GM23338 (cell line): ENCODE measurements around the gene ZNF691. TPM values are rescaled to one million over a fixed set of nuclear protein-coding genes. Genes with fewer than 3 reads are reported as not detected.

Source experiments
- ATAC-seq: fragments of 200-7000 bp; cut with Tn5 transposase; 3 replicates; pipeline ENCODE4 v1.9.1; 2020
- DNase-seq: peaks from one replicate; pipeline ENCODE4 v3.0.0-alpha.2; 2015; ENCODE audit warnings: low spot score
- H2AFZ ChIP-seq: fragments of 200-600 bp; sonication (generic); 2 replicates; pipeline ENCODE4 v1.8.0; 2016; ENCODE audit warnings: antibody characterized with exemption, mild to moderate bottlenecking, moderate library complexity
- H3F3A ChIP-seq: fragments of 200-600 bp; sonication (generic); replicated peaks from 2 replicates; pipeline ENCODE4 v1.8.0; 2017; ENCODE audit warnings: antibody characterized with exemption, mixed run types, low read depth
- H3K27ac ChIP-seq: fragments of 200-600 bp; sonication (generic); 2 replicates; pipeline ENCODE4 v1.6.1; 2016; ENCODE audit warnings: low read depth
- H3K27me3 ChIP-seq: fragments of 200-600 bp; sonication (generic); 2 replicates; pipeline ENCODE4 v1.8.0; 2016; ENCODE audit warnings: mild to moderate bottlenecking, mixed run types, moderate library complexity; ENCODE audit not compliant: insufficient read depth
- H3K36me3 ChIP-seq: fragments of 200-600 bp; sonication (generic); 2 replicates; pipeline ENCODE4 v1.8.0; 2016; ENCODE audit warnings: mild to moderate bottlenecking; ENCODE audit not compliant: insufficient read depth
- H3K4me1 ChIP-seq: fragments of 200-600 bp; sonication (generic); 2 replicates; pipeline ENCODE4 v1.8.0; 2016; ENCODE audit warnings: mild to moderate bottlenecking, moderate library complexity; ENCODE audit not compliant: insufficient read depth
- H3K4me2 ChIP-seq: fragments of 200-600 bp; sonication (generic); 2 replicates; pipeline ENCODE4 v1.7.1; 2017; ENCODE audit warnings: mixed run types
- H3K4me3 ChIP-seq: fragments of 200-600 bp; sonication (generic); 2 replicates; pipeline ENCODE4 v1.6.1; 2016; ENCODE audit warnings: mixed run types
- H3K79me2 ChIP-seq: fragments of 200-600 bp; sonication (generic); replicated peaks from 2 replicates; pipeline ENCODE4 v1.8.0; 2017; ENCODE audit warnings: mild to moderate bottlenecking; ENCODE audit not compliant: insufficient read depth
- H3K9me2 ChIP-seq: fragments of 200-600 bp; sonication (generic); 2 replicates; pipeline ENCODE4 v1.8.0; 2017; ENCODE audit not compliant: insufficient read depth
- H4K20me1 ChIP-seq: fragments of 200-600 bp; sonication (generic); replicated peaks from 2 replicates; pipeline ENCODE4 v1.8.0; 2017; ENCODE audit warnings: mild to moderate bottlenecking; ENCODE audit not compliant: insufficient read depth
- H3K27ac Mint-ChIP-seq: 2 replicates; pipeline ENCODE4 v1.8.0; 2020; ENCODE audit warnings: inconsistent platforms, mild to moderate bottlenecking, moderate library complexity, mixed read lengths
- H3K27me3 Mint-ChIP-seq: 3 replicates; pipeline ENCODE4 v1.8.0; 2022; ENCODE audit warnings: low read depth, mild to moderate bottlenecking, moderate library complexity, mixed read lengths, inconsistent platforms; ENCODE audit not compliant: insufficient read depth, poor library complexity
- H3K36me3 Mint-ChIP-seq: 3 replicates; pipeline ENCODE4 v1.8.0; 2021; ENCODE audit warnings: low read depth, mild to moderate bottlenecking, inconsistent platforms, moderate library complexity, mixed read lengths
- H3K4me1 Mint-ChIP-seq: 3 replicates; pipeline ENCODE4 v1.8.0; 2020; ENCODE audit warnings: mild to moderate bottlenecking, inconsistent platforms, mixed read lengths
- H3K4me3 Mint-ChIP-seq: 3 replicates; pipeline ENCODE4 v1.8.0; 2021; ENCODE audit warnings: moderate library complexity, mild to moderate bottlenecking, inconsistent platforms, mixed read lengths
- H3K9me3 Mint-ChIP-seq: 3 replicates; pipeline ENCODE4 v1.8.0; 2020; ENCODE audit warnings: moderate library complexity, mild to moderate bottlenecking, inconsistent platforms, mixed read lengths
- CREB1 ChIP-seq: fragments of 250-450 bp; sonication (Bioruptor Pico); IDR thresholded peaks from 2 replicates; pipeline ENCODE4 v1.5.0; 2020; ENCODE audit warnings: low read depth, mild to moderate bottlenecking, moderate library complexity
- JUNB ChIP-seq: IDR thresholded peaks from one replicate; pipeline ENCODE4 v1.6.1; 2016; ENCODE audit warnings: antibody characterized with exemption; ENCODE audit not compliant: unreplicated experiment
- ZNF114 ChIP-seq: fragments of 250-450 bp; sonication (Bioruptor Pico); IDR thresholded peaks from 2 replicates; pipeline ENCODE4 v1.5.0; 2020; ENCODE audit warnings: mild to moderate bottlenecking, moderate library complexity
- polyA plus RNA-seq: library from polyadenylated mRNA; unstranded; fragments of >200 nt; fragmentation: Nextera tagmentation; extraction: Ambion mirVana; gene quantifications from 2 replicates; pipeline ENCODE4 v1.2.1, GENCODE V29; 2016
- total RNA-seq: library from RNA; depleted of rRNA; stranded (reverse); fragments of >200 nt; shearing (Covaris generic); gene quantifications from 2 replicates; pipeline ENCODE4 v1.2.3, GENCODE V29; 2014
- TF ChIP-seq, protein P1 (sequence below): fragments of 250-450 bp; sonication (Bioruptor Pico); IDR thresholded peaks from 2 replicates; pipeline ENCODE4 v1.5.0; 2020; ENCODE audit warnings: mild to moderate bottlenecking, moderate library complexity
- TF ChIP-seq, protein P2 (sequence below), 2 experiments: fragments of 200-600 bp in 1 of 2; sonication (generic) in 1 of 2; conservative IDR thresholded peaks; 2 replicates each; pipeline versions ENCODE4 v1.5.1 to v1.6.1; 2016 to 2017; ENCODE audit warnings: antibody characterized with exemption in 2 of 2, low read depth in 2 of 2, mild to moderate bottlenecking in 2 of 2, moderate library complexity in 1 of 2

ZNF691 gene
- total and polyA plus RNA-seq, 2 experiments from 2014 or later, result 21.3 to 27.7 TPM

DNA sequence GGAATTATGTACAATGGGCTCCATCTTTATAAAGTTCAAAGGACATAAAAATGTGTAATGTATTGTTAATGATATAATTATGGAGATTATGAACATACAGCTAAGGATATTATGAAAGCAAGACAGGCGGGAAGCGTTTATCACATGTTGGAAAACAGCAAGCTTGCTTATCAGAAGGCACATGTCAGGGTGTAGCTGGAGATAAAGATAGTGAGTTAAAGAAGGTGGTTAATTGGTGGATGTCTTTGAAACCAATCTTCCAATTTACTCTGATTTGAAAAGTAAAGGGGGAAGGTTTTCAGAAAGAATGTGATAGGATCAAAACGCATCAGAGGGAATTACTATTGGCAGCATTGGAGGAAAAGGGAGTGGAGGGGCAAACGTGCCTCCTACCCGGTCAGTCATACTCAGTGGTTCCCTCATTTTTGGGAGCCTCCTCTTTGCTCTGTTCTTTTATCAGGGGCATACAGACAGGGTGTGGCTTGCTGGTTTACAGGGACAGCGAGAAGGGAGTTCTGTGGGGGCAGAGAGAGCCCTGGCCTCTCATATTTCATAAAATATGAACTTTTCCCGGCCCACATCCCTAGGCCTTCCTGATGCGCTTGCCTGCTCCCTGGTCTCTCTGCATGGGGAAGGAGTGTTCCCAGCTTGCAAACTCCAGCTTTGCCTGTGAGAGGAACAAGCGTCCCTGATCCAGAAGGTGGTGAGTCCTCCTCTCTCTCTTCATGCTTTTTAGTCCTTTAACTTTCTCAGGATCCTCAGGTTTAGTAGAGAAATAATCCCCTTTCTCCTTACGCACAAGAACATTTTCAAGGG lies 21.2 kb upstream of the ZNF691 start:
- H3K4me2 ChIP-seq, result no peak overlapping the region
- no peaks in the 10 kb centered on the region for H3K27me3 ChIP-seq
- peaks cover 17% of the 10 kb centered on the region for H3K4me1 Mint-ChIP-seq
- no peak overlapping the region for H3K4me3 ChIP-seq
- peaks cover 5% of the 10 kb centered on the region for H3K27me3 Mint-ChIP-seq
- TF ChIP-seq ZNF114 (CRISPR knock-in tag), result no peak
- H3K9me3 Mint-ChIP-seq, result no peaks in the 10 kb centered on the region
- H3F3A ChIP-seq, result no peaks in the 10 kb centered on the region
- H3K27ac ChIP-seq, result no peak overlapping the region
- H3K36me3 Mint-ChIP-seq, result no peaks in the 10 kb centered on the region
- H3K4me3 Mint-ChIP-seq, result no peak overlapping the region
- ATAC-seq (peak; percentile 49), DNase-seq (no peak)
- 0 out of 2 replicates have a peak overlapping the region, but pooled peaks have one; percentile 8 for H2AFZ ChIP-seq
- H3K4me1 ChIP-seq, result peaks cover 25% of the 10 kb centered on the region; the same call in 1 of the 2 replicates
- no peaks in the 10 kb centered on the region for H3K79me2 ChIP-seq
- no peaks in the 10 kb centered on the region for H3K9me2 ChIP-seq
- no peak overlapping the region; the same call in 1 of the 2 replicates for H3K27ac Mint-ChIP-seq
- no peaks in the 10 kb centered on the region for H4K20me1 ChIP-seq
- no peaks in the 10 kb centered on the region for H3K36me3 ChIP-seq

DNA sequence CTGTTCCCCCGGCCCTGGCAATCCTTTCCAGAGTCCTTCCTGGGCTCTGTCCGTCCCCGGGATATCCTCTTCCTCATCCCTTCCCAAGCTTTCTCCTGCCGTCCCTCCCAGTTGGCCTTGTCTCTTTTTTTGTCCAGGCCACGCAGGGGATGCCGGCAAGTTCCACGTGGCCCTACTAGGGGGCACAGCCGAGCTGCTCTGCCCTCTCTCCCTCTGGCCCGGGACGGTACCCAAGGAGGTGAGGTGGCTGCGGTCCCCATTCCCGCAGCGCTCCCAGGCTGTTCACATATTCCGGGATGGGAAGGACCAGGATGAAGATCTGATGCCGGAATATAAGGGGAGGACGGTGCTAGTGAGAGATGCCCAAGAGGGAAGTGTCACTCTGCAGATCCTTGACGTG lies 15.8 kb upstream of the ZNF691 start:
- H3K27ac Mint-ChIP-seq, result no peak overlapping the region
- H4K20me1 ChIP-seq, result no peaks in the 10 kb centered on the region; the same call in 1 of the 2 replicates

More for the DNA sequence above, 15.8 kb upstream of the ZNF691 start:
- Histone ChIP-seq H2AFZ (no peak overlapping the region), H3K4me3 (no peak overlapping the region), H3K79me2 (no peaks in the 10 kb centered on the region), H3F3A (no peaks in the 10 kb centered on the region), H3K9me2 (no peaks in the 10 kb centered on the region), H3K4me1 (no peaks in the 10 kb centered on the region), H3K27ac (no peak overlapping the region), H3K27me3 (no peaks in the 10 kb centered on the region), H3K36me3 (no peaks in the 10 kb centered on the region), H3K4me2 (no peak overlapping the region)
- peaks cover 12% of the 10 kb centered on the region for H3K27me3 Mint-ChIP-seq
- no peaks in the 10 kb centered on the region for H3K36me3 Mint-ChIP-seq
- no peaks in the 10 kb centered on the region; the same call in 2 of the 3 replicates for H3K4me1 Mint-ChIP-seq
- TF ChIP-seq, protein P1, sequence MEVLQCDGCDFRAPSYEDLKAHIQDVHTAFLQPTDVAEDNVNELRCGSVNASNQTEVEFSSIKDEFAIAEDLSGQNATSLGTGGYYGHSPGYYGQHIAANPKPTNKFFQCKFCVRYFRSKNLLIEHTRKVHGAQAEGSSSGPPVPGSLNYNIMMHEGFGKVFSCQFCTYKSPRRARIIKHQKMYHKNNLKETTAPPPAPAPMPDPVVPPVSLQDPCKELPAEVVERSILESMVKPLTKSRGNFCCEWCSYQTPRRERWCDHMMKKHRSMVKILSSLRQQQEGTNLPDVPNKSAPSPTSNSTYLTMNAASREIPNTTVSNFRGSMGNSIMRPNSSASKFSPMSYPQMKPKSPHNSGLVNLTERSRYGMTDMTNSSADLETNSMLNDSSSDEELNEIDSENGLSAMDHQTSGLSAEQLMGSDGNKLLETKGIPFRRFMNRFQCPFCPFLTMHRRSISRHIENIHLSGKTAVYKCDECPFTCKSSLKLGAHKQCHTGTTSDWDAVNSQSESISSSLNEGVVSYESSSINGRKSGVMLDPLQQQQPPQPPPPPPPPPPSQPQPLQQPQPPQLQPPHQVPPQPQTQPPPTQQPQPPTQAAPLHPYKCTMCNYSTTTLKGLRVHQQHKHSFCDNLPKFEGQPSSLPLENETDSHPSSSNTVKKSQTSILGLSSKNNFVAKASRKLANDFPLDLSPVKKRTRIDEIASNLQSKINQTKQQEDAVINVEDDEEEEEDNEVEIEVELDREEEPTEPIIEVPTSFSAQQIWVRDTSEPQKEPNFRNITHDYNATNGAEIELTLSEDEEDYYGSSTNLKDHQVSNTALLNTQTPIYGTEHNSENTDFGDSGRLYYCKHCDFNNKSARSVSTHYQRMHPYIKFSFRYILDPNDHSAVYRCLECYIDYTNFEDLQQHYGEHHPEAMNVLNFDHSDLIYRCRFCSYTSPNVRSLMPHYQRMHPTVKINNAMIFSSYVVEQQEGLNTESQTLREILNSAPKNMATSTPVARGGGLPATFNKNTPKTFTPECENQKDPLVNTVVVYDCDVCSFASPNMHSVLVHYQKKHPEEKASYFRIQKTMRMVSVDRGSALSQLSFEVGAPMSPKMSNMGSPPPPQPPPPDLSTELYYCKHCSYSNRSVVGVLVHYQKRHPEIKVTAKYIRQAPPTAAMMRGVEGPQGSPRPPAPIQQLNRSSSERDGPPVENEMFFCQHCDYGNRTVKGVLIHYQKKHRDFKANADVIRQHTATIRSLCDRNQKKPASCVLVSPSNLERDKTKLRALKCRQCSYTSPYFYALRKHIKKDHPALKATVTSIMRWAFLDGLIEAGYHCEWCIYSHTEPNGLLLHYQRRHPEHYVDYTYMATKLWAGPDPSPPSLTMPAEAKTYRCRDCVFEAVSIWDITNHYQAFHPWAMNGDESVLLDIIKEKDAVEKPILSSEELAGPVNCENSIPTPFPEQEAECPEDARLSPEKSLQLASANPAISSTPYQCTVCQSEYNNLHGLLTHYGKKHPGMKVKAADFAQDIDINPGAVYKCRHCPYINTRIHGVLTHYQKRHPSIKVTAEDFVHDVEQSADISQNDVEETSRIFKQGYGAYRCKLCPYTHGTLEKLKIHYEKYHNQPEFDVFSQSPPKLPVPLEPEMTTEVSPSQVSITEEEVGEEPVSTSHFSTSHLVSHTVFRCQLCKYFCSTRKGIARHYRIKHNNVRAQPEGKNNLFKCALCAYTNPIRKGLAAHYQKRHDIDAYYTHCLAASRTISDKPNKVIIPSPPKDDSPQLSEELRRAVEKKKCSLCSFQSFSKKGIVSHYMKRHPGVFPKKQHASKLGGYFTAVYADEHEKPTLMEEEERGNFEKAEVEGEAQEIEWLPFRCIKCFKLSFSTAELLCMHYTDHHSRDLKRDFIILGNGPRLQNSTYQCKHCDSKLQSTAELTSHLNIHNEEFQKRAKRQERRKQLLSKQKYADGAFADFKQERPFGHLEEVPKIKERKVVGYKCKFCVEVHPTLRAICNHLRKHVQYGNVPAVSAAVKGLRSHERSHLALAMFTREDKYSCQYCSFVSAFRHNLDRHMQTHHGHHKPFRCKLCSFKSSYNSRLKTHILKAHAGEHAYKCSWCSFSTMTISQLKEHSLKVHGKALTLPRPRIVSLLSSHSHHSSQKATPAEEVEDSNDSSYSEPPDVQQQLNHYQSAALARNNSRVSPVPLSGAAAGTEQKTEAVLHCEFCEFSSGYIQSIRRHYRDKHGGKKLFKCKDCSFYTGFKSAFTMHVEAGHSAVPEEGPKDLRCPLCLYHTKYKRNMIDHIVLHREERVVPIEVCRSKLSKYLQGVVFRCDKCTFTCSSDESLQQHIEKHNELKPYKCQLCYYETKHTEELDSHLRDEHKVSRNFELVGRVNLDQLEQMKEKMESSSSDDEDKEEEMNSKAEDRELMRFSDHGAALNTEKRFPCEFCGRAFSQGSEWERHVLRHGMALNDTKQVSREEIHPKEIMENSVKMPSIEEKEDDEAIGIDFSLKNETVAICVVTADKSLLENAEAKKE, result no peak
- TF ChIP-seq, protein P2, sequence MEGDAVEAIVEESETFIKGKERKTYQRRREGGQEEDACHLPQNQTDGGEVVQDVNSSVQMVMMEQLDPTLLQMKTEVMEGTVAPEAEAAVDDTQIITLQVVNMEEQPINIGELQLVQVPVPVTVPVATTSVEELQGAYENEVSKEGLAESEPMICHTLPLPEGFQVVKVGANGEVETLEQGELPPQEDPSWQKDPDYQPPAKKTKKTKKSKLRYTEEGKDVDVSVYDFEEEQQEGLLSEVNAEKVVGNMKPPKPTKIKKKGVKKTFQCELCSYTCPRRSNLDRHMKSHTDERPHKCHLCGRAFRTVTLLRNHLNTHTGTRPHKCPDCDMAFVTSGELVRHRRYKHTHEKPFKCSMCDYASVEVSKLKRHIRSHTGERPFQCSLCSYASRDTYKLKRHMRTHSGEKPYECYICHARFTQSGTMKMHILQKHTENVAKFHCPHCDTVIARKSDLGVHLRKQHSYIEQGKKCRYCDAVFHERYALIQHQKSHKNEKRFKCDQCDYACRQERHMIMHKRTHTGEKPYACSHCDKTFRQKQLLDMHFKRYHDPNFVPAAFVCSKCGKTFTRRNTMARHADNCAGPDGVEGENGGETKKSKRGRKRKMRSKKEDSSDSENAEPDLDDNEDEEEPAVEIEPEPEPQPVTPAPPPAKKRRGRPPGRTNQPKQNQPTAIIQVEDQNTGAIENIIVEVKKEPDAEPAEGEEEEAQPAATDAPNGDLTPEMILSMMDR (conservative IDR thresholded peaks at IDR 0.05; ENCODE audit: low read depth in 2 of 2), result peak; percentile 39 to 56; a peak in 3 of 4 replicates
- TF ChIP-seq CREB1 (CRISPR knock-in tag) (no peak), JUNB (no peak)
- DNase-seq (peak; percentile 54), ATAC-seq (peak; percentile 83)
- no peak overlapping the region for H3K4me3 Mint-ChIP-seq
- no peaks in the 10 kb centered on the region for H3K9me3 Mint-ChIP-seq
